ENCODE measurements around the gene NAV3.

The NAV3 gene

DNA sequence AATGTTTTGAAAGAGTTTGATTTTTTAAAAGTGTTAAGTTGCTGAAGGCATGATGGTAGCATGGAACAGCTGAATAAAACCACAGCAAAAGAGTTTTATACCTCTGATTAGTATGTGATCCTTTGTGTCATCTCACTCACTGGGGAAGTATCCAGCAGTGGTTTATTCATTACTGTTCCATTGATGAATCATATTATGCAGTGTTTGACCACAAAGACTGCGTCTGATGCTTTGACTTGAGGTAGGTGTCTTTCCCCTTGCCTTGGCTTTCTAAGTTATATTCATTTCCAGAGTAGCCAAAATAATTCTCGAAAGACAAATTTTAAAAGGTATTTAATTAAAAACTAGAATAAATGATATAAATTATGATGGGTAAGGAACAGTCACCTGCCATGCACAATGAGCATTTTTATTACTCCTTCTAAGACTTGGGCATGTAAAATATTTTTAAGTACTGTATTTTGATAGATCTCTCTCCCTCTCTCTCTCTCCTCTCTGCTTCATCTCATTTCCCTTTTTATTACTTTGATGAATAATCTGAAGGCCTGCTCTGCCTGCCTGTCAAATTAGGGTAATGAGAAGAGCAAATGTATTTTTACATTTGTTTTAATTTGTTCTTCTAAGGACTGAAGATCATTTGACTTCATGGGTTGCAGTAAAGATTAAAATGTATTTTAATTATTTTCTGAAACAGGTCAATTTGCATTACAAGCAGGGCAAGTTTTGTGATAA, 164.9 kb downstream of the NAV3 start:
- no peaks in the 10 kb centered on the region for H3K4me1 ChIP-seq (ENCODE audit: control insufficient read depth, insufficient read depth, low read depth, low read length)
- no CpG with 5 or more reads among the region's 2 CpGs for WGBS
- no peak overlapping the region for H3K4me3 ChIP-seq (ENCODE audit: insufficient read depth in 1 of 2, low read depth in 1 of 2, low read length in 2 of 2)
- no peak overlapping the region for H2BK120ac ChIP-seq (ENCODE audit: low read depth, low read length)
- H4K8ac ChIP-seq (ENCODE audit: low read length) = no peak overlapping the region
- H2AFZ ChIP-seq (ENCODE audit: low read depth, low read length) = no peak overlapping the region
- H4K91ac ChIP-seq (ENCODE audit: low read length) = no peak overlapping the region
- H2BK12ac ChIP-seq (ENCODE audit: low read length in 2 of 2) = no peak overlapping the region
- H2AK5ac ChIP-seq (ENCODE audit: low read length, severe bottlenecking) = no peak overlapping the region
- peaks cover 7% of the 10 kb centered on the region for H3K79me1 ChIP-seq (replicated peaks; ENCODE audit: low read length, poor library complexity, severe bottlenecking)
- no peak overlapping the region for H2BK15ac ChIP-seq (ENCODE audit: low read depth, poor library complexity, severe bottlenecking)
- no peaks in the 10 kb centered on the region for H3K27me3 ChIP-seq (ENCODE audit: control insufficient read depth in 1 of 2, insufficient read depth in 1 of 2, low read length in 2 of 2)
- H3K23ac ChIP-seq (ENCODE audit: low read length in 2 of 2) = no peak overlapping the region
- peak; percentile 74 for DNase-seq
- no peak overlapping the region for H3K4ac ChIP-seq (ENCODE audit: low read depth in 1 of 2, low read length in 2 of 2)
- peaks cover 0 to 13% of the 10 kb centered on the region in 2 experiments for H3K36me3 ChIP-seq (ENCODE audit: control insufficient read depth in 1 of 2, insufficient read depth in 2 of 2, low read depth in 1 of 2, low read length in 2 of 2)
- no peak overlapping the region for H3K9ac ChIP-seq (ENCODE audit: low read length)
- H2BK5ac ChIP-seq (ENCODE audit: low read depth, low read length, poor library complexity, severe bottlenecking) = no peak overlapping the region
- H3K9me3 ChIP-seq (ENCODE audit: control insufficient read depth, low read length) = no peaks in the 10 kb centered on the region
- H3K18ac ChIP-seq (ENCODE audit: low read depth in 1 of 2, low read length in 2 of 2) = no peak overlapping the region
- H3K4me2 ChIP-seq (ENCODE audit: low read length, poor library complexity, severe bottlenecking) = no peak overlapping the region
- no peak overlapping the region for H3K27ac ChIP-seq (ENCODE audit: low read length, poor library complexity, severe bottlenecking)
- no peak overlapping the region for H3K14ac ChIP-seq (ENCODE audit: low read length in 2 of 2)

GRCh38 chr12:77996670-77997069, 166.0 kb downstream of the NAV3 start:
- H4K8ac ChIP-seq (ENCODE audit: low read length) = no peak overlapping the region
- no peaks in the 10 kb centered on the region for H3K9me3 ChIP-seq (ENCODE audit: control insufficient read depth, low read length)
- H3K14ac ChIP-seq (ENCODE audit: low read length in 2 of 2) = no peak overlapping the region
- no peak overlapping the region for H2BK15ac ChIP-seq (ENCODE audit: low read depth, poor library complexity, severe bottlenecking)
- H3K79me1 ChIP-seq (replicated peaks; ENCODE audit: low read length, poor library complexity, severe bottlenecking) = peaks cover 7% of the 10 kb centered on the region
- H3K4me3 ChIP-seq (ENCODE audit: insufficient read depth in 1 of 2, low read depth in 1 of 2, low read length in 2 of 2) = no peak overlapping the region
- H4K91ac ChIP-seq (ENCODE audit: low read length) = no peak overlapping the region
- H2BK12ac ChIP-seq (ENCODE audit: low read length in 2 of 2) = no peak overlapping the region
- no peak overlapping the region for H3K18ac ChIP-seq (ENCODE audit: low read depth in 1 of 2, low read length in 2 of 2)
- H3K23ac ChIP-seq (ENCODE audit: low read length in 2 of 2) = no peak overlapping the region
- no peak overlapping the region for H2BK120ac ChIP-seq (ENCODE audit: low read depth, low read length)
- H3K4me2 ChIP-seq (ENCODE audit: low read length, poor library complexity, severe bottlenecking) = no peak overlapping the region
- H3K4ac ChIP-seq (ENCODE audit: low read depth in 1 of 2, low read length in 2 of 2) = no peak overlapping the region
- H3K36me3 ChIP-seq (ENCODE audit: control insufficient read depth in 1 of 2, insufficient read depth in 2 of 2, low read depth in 1 of 2, low read length in 2 of 2) = peaks cover 0 to 18% of the 10 kb centered on the region in 2 experiments
- no peak overlapping the region for H2AK5ac ChIP-seq (ENCODE audit: low read length, severe bottlenecking)
- no peak for DNase-seq
- H3K27ac ChIP-seq (ENCODE audit: low read length, poor library complexity, severe bottlenecking) = no peak overlapping the region
- H2AFZ ChIP-seq (ENCODE audit: low read depth, low read length) = no peak overlapping the region
- WGBS = 97% methylated on average over 3 of the region's 4 CpGs
- no peaks in the 10 kb centered on the region for H3K4me1 ChIP-seq (ENCODE audit: control insufficient read depth, insufficient read depth, low read depth, low read length)
- no peak overlapping the region for H2BK5ac ChIP-seq (ENCODE audit: low read depth, low read length, poor library complexity, severe bottlenecking)
- H3K27me3 ChIP-seq (ENCODE audit: control insufficient read depth in 1 of 2, insufficient read depth in 1 of 2, low read length in 2 of 2) = no peaks in the 10 kb centered on the region
- H3K9ac ChIP-seq (ENCODE audit: low read length) = no peak overlapping the region

DNA sequence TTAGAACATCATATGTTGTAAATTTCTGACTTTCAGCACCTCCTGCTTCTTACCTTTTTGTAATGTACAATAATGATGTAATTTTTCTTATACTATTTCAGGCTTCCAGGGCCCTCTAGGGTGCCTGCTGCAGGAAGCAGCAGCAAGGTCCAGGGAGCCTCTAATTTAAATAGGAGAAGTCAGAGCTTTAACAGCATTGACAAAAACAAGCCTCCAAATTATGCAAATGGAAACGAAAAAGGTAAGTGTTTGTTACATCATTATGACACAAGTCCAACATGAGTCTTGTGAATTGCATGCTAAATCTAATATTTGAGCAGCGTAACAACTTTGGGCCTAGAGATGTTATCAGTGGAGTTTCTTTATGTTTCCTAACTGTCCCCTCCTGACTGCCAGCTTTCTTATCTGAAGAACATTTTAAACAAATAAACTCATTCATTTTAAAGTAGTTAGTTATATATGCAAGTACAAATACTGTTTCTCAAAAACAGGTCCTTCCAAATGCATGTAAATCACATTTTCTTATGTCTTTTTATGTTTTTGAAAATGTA, 167.6 kb downstream of the NAV3 start:
- peaks cover 0 to 29% of the 10 kb centered on the region in 2 experiments for H3K36me3 ChIP-seq (ENCODE audit: control insufficient read depth in 1 of 2, insufficient read depth in 2 of 2, low read depth in 1 of 2, low read length in 2 of 2)

GRCh38 chr12:77999074-77999715, 168.5 kb downstream of the NAV3 start:
- WGBS = 82% methylated on average over 4 of the region's 4 CpGs
- Histone ChIP-seq H3K9ac (ENCODE audit: low read length) (no peak overlapping the region), H3K4me2 (ENCODE audit: low read length, poor library complexity, severe bottlenecking) (no peak overlapping the region), H3K18ac (ENCODE audit: low read depth in 1 of 2, low read length in 2 of 2) (no peak overlapping the region), H3K23ac (ENCODE audit: low read length in 2 of 2) (no peak overlapping the region), H3K27me3 (ENCODE audit: control insufficient read depth in 1 of 2, insufficient read depth in 1 of 2, low read length in 2 of 2) (no peaks in the 10 kb centered on the region), H2BK15ac (ENCODE audit: low read depth, poor library complexity, severe bottlenecking) (no peak overlapping the region), H3K4ac (ENCODE audit: low read depth in 1 of 2, low read length in 2 of 2) (no peak overlapping the region), H3K27ac (ENCODE audit: low read length, poor library complexity, severe bottlenecking) (no peak overlapping the region), H2BK5ac (ENCODE audit: low read depth, low read length, poor library complexity, severe bottlenecking) (no peak overlapping the region), H2AK5ac (ENCODE audit: low read length, severe bottlenecking) (no peak overlapping the region), H3K4me1 (ENCODE audit: control insufficient read depth, insufficient read depth, low read depth, low read length) (no peaks in the 10 kb centered on the region), H3K4me3 (ENCODE audit: insufficient read depth in 1 of 2, low read depth in 1 of 2, low read length in 2 of 2) (no peak overlapping the region), H4K91ac (ENCODE audit: low read length) (no peak overlapping the region), H3K36me3 (ENCODE audit: control insufficient read depth in 1 of 2, insufficient read depth in 2 of 2, low read depth in 1 of 2, low read length in 2 of 2) (peaks cover 0 to 38% of the 10 kb centered on the region in 2 experiments), H2AFZ (ENCODE audit: low read depth, low read length) (no peak overlapping the region), H3K9me3 (ENCODE audit: control insufficient read depth, low read length) (no peaks in the 10 kb centered on the region), H3K14ac (ENCODE audit: low read length in 2 of 2) (no peak overlapping the region), H2BK12ac (ENCODE audit: low read length in 2 of 2) (no peak overlapping the region), H4K8ac (ENCODE audit: low read length) (no peak overlapping the region), H3K79me1 (replicated peaks; ENCODE audit: low read length, poor library complexity, severe bottlenecking) (peaks cover 2% of the 10 kb centered on the region), H2BK120ac (ENCODE audit: low read depth, low read length) (no peak overlapping the region)
- DNase-seq = no peak

More for the DNA sequence above, 167.6 kb downstream of the NAV3 start:
- Histone ChIP-seq H3K4me1 (ENCODE audit: control insufficient read depth, insufficient read depth, low read depth, low read length) (no peaks in the 10 kb centered on the region), H3K4ac (ENCODE audit: low read depth in 1 of 2, low read length in 2 of 2) (no peak overlapping the region), H3K27me3 (ENCODE audit: control insufficient read depth in 1 of 2, insufficient read depth in 1 of 2, low read length in 2 of 2) (no peaks in the 10 kb centered on the region), H2BK5ac (ENCODE audit: low read depth, low read length, poor library complexity, severe bottlenecking) (no peak overlapping the region), H3K4me3 (ENCODE audit: insufficient read depth in 1 of 2, low read depth in 1 of 2, low read length in 2 of 2) (no peak overlapping the region), H3K23ac (ENCODE audit: low read length in 2 of 2) (no peak overlapping the region), H3K9me3 (ENCODE audit: control insufficient read depth, low read length) (no peaks in the 10 kb centered on the region), H3K14ac (ENCODE audit: low read length in 2 of 2) (no peak overlapping the region), H4K8ac (ENCODE audit: low read length) (no peak overlapping the region), H2AFZ (ENCODE audit: low read depth, low read length) (no peak overlapping the region), H2BK15ac (ENCODE audit: low read depth, poor library complexity, severe bottlenecking) (no peak overlapping the region), H3K79me1 (replicated peaks; ENCODE audit: low read length, poor library complexity, severe bottlenecking) (peaks cover 5% of the 10 kb centered on the region), H3K4me2 (ENCODE audit: low read length, poor library complexity, severe bottlenecking) (no peak overlapping the region), H3K18ac (ENCODE audit: low read depth in 1 of 2, low read length in 2 of 2) (no peak overlapping the region), H3K27ac (ENCODE audit: low read length, poor library complexity, severe bottlenecking) (no peak overlapping the region), H2BK120ac (ENCODE audit: low read depth, low read length) (no peak overlapping the region), H2BK12ac (ENCODE audit: low read length in 2 of 2) (no peak overlapping the region), H2AK5ac (ENCODE audit: low read length, severe bottlenecking) (no peak overlapping the region), H3K9ac (ENCODE audit: low read length) (no peak overlapping the region), H4K91ac (ENCODE audit: low read length) (no peak overlapping the region)
- DNase-seq = no peak
- WGBS = 100% methylated on average over 1 of the region's 2 CpGs

Data from mesenchymal stem cell (in vitro differentiated cells and primary cell).